Activated CD4-positive, alpha-beta T cell treated with anti-CD3 and anti-CD28 coated beads for 4 hours (primary cell): ENCODE results near the gene ELOVL2.

Experiments used
- DNase-seq, 2 donors: peaks; one replicate each; pipeline ENCODE4 v3.0.0-alpha.2; 2020

Gene ELOVL2

DNA sequence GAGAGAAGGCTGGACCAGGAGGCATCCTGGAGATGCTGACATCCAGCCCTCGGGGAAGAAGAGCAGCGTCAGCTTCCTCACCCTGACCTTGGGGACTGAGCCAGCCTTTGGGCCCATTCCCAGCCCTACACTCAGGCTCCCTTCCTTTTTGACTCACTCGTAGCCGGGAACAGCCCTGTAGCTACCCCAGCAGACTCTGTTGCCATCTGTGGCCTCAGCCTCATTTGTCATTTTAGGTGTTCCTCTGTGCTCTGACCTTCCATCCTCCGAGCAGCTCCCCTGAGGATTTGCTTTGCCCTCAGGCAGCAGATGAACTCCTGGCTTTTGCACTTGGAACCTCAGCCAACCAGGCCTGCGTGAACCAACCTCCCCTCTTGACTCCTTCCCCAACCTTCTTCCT, 67.5 kb downstream of the ELOVL2 start:
- no peak for DNase-seq

DNA sequence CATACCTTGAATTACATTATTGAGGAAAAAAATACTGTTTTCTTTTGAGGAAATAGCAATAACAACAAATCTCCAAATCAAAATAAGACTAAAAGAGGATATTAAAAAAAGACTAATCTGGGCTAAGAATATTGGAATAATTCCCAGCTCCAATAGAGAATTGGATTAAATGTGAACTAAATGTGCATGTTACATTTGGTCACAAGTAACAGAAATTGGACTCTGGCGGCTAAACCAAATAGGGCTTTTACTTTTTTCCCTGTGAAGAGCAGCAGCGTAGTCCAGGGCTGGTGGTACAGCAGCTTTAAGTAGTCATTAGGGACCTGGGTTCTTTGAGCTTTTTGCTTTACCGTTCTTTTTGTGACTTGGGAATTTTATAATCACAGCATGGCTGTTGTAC, 71.9 kb downstream of the ELOVL2 start:
- DNase-seq, result no peak

DNA sequence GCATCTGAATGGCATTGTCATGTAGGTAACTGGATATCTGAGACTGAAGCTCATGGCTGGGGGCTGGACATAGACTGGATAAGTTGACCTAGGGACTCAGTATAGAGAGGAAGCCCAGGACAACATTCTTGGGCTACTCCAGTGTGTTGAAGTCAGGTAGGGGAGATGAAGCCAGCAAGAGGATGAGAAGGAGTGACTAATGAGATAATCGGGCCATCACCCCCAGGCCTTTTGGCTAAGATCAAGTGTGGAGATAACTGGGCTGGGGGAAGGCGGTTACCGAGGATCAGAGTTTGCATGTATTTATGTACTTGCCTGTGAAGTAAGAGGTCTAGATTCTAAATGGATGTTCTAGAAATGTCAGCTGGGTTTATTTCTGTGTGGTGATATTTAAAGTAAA, 73.4 kb downstream of the ELOVL2 start:
- DNase-seq, result no peak

- DNase-seq, result no peak
Measured at GRCh38 chr6:10968776-10969175, 75.3 kb downstream of the ELOVL2 start.

DNA sequence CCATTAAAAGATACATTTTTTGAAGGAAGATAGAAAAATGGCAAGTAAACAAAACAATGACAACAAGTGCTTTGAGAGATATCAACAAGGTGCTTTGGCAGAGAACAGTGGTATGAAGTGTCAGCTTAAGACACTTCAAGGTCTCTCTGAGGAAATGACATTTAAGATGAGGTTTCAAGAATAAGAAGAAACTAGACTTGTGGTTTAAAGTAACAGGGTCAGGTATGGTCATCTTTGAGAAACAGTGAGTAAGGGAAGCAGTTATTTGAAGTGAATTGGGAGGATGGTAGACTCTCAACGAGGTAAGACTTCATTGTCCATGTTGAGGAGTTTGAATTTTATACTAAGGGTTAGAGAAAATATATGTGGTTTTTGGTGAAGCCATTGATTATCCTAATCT, 79.4 kb downstream of the ELOVL2 start:
- no peak for DNase-seq

DNA sequence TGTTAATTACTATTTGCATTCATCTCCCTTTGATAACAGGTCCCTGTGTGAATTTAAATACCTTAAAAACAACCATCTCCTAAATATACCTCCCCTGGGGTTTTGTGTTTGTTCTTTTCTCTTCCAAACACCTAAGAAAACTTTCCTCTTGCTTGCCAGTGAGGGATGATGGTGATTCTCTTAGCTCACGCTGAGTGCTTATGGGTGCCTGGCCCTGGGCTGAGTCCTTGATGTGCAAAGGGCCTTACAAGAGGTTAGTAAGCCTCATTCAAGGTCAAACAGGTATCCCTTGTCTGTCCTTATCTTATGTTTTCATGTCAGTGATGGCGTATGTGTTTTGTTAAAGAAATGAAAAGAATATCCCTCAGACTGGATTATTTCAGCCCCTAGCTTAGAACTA, 81.0 kb downstream of the ELOVL2 start:
- DNase-seq, result no peak

GRCh38 chr6:10962673-10963072, 81.4 kb downstream of the ELOVL2 start:
- no peak for DNase-seq

- DNase-seq, result no peak
Measured at GRCh38 chr6:10961837-10962236, 82.3 kb downstream of the ELOVL2 start.

DNA sequence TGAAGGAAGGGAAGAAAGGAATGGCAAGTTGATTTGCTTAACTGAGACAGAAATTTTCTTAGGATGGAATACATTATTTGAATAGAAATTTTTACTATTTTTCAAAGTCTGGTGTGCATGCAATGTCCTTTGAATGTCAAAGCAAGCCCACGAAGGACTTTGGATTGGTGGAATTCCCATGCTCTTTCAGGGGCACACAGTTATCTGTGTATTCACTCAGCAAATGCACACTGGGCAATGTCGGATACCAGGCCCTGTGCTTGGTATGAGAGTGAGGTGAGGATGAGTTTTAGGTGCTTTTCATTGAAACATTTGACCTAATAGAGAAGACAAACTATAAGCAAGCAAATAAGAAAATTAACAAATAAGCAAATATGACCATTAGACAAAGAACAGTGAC, 83.9 kb downstream of the ELOVL2 start:
- DNase-seq, result no peak

DNA sequence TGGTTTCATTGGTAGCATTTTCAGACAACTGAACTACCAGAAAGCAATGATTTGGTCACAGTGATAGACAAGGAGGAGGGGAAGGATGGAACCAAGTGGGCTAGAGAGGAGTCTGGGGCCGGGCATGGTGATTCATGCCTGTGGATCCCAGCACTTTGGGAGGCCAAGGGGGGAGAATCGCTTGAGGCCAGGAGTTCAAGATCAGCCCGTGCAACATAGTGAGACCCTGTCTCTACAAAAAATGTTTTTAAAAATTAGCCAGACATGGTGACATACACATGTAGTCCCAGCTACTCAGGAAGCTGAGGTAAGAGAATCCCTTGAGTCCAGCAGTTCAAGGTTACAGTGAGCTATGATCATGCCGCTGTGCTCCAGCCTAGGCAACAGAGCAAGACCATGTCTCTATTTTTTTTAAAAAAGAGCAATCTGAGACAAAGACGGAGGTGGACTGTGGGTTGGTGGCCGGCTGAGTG, 86.7 kb downstream of the ELOVL2 start:
- DNase-seq, result no peak

GRCh38 chr6:10956776-10957175, 87.3 kb downstream of the ELOVL2 start:
- DNase-seq, result no peak

DNA sequence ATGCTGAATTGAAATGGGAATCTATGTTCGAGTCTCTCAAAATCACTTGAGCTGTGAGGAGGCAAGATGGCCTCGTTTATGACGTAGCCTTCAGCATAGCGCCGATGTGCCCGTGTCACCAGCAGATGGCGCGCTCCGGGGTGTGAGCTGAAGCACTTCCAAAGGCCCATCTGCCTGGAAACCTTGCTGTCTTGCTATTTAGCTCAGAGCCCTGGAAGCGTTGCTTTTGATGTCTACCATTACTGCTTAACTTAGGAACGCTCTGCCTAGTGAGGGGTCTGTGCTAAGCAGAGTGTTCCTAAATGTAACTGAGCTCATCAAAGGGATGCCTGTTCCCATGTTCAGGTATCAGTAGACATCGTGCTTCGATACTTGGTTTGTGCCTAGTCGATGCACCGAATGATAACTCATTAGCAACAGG, 89.5 kb downstream of the ELOVL2 start:
- DNase-seq, result peak; percentile 35 to 47

GRCh38 chr6:10951675-10952282, 92.3 kb downstream of the ELOVL2 start:
- no peak for DNase-seq

DNA sequence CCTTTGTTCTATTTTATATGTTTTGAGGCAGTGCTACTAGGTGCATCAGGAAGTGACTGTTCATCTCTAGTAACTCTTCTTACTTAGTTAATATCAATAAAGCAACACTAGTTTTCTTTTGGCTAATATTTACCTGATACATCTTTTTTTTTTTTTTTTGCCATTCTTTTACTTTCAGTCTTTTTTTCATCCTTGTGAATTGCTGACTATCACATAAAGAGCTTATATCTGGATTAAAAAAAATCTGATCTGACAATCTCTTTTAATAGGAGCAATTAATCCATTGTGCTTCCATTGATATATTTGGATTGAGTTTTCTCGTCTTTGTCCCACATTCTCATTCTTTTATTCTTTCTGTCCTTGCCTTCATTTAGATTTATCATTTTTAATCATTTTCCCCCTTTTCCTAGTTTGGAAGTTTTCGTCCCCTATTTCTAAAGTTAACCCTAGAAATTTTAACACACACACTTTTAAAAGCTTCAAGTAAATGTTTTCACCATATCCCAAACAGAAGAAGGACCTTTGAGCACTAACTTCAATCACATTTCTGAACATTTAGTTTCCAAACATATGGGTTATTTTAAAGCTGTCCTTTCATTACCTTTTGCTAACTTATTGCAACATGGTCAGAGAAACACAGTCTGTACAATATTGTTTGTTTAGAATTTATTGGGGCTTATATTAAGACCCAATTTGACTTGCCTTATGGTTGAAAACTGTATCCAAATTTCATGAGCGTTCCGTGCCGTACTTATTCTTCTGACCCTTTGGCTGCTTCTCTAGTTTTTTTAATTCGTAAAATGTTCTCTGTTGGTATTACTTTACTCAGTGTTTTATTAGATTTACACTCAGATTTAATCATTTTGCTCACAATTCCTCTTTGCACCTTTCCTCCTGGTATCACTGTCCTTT, 94.3 kb downstream of the ELOVL2 start:
- DNase-seq, result no peak

DNA sequence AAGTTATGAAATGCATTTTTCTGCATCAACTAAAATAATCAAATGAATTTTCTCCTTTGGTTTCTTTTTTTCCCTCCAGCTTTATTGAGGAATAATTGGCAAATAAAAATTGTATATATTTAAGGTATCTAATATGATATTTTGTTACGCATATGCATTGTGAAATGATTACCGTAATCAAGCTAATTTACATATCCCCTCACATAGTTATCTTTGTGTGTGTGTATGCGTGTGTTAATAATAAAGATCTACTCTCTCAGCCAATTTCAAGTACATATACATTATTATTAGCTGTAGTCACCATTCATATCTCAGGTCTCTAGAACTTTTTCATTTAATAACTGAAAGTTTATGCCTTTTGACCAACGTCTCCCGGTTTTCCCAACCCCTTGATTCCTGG, 96.1 kb downstream of the ELOVL2 start:
- DNase-seq, result no peak

GRCh38 chr6:10945845-10946244, 98.3 kb downstream of the ELOVL2 start:
- no peak for DNase-seq

DNA sequence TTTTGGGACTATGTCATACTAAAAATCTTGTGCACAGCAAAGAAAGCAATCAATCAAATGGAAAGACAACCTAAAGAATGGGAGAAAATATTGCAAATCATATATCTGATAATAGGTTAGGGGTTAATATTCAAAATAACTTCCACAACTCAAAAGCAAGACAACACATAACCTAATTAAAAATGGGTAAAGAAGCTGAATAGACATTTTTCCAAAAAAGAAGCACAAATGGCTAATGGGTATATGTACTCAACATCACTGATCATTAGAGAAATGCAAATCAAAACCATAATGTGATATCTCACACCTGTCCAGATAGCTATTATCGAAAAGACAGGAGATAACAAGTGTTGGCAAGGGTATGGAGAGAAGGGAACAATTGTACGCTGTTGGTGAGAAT, 104.3 kb downstream of the ELOVL2 start:
- no peak for DNase-seq

- no peak for DNase-seq
Measured at GRCh38 chr6:10933126-10933525, 111.0 kb downstream of the ELOVL2 start.
